ENCODE results near the gene OR2T35.
A peak's percentile ranks its signal among the peaks of the same experiment; 100 is the strongest.

The OR2T35 gene

DNA sequence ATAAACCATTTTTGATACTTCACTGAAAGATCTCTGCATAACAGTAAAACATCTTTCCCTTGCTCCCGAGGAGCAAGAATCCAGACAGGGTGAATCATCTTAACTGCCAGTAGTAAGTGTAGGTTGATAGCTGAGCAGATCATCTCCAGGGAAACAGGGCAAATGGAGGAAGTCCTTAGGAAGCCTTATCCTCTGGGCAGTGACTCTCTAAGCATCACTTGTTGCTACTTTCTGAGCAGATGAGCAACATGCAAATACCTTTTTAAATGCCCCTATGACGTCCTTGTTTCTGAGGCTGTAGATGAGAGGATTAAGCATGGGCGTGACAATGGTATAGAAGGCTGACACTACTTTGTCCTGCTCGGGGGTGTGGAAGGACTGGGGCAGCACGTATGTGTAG is 19.1 kb downstream of the OR2T35 start:
- DNase-seq (ENCODE audit: low read depth) = no peak

DNA sequence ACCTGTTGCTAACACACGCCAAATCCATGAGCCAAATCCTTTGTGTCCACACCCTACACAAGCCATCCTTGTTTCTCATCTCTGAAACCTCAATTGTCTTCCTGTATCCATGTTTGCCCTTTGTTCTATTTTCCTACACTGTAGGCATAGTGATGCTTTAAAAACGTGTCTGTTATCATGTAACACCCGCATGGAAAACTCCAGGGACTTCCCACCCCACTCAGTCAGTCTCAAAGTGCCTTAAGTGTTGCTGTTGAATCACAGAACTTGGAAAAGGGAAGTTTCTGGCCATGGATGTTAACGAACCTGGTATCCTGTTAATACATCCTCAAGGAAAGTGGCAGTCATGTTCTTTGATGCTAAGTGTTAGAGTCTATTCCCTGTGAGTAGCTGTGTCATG is 19.9 kb downstream of the OR2T35 start:
- no peak for DNase-seq (ENCODE audit: low read depth)

DNA sequence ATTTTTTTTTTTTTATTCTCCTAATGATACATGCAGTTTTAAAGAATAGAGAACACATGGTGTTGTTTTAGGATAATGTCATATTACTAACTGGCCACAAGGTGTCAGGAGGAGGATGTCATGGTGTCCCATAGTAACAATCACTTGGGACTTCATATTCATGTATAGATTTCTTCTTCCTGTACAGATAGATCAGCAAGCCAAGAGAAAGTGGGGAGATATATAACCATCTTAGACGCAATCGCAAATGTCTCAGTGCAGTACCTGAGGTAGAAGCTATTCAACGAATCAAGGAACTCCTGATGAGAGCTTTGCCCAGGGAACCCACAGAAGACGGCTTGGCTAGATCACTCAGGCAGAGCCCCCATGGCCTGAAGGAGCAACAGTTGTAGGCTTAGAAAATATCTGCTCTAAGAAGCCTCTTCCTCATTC is 22.5 kb downstream of the OR2T35 start:
- DNase-seq (ENCODE audit: low read depth) = peak; percentile 2

DNA sequence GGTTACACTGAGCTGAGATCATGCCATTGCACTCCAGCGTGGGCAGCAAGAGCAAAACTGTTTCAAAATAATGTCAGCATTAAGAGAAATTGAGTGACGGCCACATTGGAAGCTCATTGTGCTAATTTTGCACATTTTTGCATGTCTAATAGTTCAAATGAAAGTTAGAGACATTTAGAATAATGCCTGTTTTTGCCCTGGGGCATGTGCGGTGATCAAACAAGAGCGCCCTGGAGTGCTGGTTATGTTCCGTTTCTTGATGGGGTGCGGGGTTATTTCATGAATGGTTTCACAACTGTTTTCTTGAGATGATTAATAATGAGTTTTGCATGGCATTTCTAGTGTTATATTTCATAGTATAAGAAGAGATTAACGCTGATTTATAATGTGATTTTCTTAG is 23.3 kb downstream of the OR2T35 start:
- no peak for DNase-seq (ENCODE audit: low read depth)

DNA sequence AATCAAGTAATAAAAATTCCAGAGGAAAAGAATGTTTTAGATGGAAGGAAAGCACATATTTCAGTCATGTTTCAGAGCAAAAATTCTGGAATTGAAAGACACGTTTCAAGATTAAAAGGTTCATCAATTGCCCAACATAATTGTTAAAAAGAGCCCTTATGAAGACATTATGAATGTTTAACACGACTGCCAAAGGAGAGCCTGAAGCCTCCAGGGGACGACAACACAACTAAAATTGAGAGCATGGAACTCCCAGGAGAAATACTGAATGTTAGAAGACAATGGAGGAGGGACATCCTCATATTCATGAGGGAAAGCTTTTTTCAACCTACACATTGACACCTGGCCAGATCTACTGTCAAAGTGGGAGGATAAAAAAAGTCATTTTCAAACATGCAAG is 26.2 kb downstream of the OR2T35 start:
- no peak for DNase-seq (ENCODE audit: low read depth)

DNA sequence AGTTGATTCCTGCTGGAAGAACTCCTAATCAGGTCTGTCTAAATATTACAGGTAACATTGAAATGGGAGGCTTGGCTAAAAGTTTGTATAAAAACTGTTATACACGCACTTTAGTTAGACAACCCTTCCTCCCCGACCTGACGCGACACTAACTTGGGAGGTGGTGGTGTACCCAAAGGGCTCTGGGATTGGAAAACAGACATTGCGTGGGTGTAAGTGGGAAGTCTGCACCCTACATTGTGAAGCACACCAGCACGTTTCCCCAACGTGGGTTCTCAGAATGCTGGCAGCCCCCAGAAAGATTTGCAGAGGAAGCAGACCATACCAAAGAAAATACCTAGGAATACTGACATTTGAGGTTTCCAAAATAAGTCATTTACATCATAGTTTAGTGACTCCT is 27.0 kb downstream of the OR2T35 start:
- no peak for DNase-seq (ENCODE audit: low read depth)

DNA sequence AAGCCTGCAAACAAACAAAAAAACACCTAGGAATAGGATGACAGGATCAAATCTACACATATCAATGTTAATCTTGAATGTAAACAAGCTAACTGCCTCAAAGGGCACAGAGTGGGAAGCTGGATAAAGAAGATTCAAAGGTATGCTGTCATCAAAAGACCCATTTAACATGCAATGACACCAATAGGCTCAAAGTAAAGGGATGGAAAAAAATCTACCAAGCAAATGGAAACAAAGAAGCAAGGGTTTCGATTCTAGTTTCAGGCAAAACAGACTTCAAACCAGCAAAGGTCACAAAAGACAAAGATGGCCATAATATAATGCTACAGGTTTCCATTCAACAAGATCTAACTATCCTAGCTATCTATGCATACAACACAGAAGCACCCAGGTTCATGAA is 31.3 kb downstream of the OR2T35 start:
- no peak for DNase-seq (ENCODE audit: low read depth)

DNA sequence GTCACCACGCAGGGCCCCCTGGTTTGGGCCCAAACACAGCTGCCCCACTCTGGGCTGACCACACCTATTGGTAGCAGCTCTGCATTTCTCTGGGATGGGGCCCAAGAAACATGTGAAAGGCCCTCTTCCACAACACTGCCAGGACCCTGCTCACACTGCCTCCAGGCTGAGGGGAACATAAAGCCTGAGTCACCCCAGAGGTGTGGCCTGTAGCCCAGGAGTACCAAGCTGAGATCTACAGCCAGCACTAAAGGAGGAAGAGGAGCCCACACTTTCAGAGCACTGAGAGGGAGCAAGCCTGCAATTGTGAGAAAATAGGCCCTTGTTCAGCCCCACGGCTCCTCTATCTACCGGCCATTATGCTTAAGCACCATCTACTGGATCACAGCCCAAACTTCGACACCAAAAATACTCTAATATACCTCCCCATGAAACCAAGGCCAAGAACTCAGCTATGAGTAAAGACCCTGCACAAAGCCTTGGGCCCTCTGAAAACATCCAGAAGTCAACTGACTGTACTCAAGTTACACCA is 33.1 kb downstream of the OR2T35 start:
- DNase-seq (ENCODE audit: low read depth) = no peak

DNA sequence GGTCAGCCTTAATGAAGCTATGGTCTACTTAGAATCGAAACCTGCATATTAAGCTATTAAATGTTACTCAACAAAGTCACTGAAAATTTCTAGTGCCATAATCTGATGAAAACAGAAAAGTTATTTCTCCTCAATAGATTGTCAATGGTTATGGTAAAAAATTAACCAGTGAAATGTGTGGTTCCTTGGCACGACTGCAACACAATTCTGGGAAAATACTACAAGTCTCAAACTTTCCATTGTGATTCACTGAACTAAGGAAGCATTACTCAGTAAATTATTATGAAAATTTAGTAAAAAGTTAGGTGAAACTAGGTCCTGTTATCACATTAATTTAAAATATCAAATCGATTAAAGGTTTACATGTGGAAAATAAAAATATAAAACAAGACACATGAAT is 34.8 kb downstream of the OR2T35 start:
- DNase-seq (ENCODE audit: low read depth) = no peak

DNA sequence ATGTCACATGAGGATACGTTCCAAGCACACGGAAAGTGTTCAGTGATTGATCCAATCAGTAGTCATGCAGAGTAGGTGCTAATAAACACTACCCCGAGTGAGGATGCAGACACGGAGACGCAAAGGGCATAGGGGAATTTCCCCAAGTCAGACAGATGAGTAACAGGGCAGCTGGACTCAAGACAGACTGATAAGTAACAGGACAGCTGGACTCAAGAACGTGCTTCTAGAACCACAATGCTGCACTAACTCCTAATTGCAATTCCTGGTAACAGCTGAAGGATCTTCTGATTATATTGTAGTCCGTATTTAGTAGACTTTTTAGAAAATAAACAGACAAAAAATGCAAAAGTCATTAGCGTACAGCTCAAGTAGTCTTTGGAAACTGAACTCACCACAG is 45.7 kb downstream of the OR2T35 start:
- no peak for DNase-seq (ENCODE audit: low read depth)

DNA sequence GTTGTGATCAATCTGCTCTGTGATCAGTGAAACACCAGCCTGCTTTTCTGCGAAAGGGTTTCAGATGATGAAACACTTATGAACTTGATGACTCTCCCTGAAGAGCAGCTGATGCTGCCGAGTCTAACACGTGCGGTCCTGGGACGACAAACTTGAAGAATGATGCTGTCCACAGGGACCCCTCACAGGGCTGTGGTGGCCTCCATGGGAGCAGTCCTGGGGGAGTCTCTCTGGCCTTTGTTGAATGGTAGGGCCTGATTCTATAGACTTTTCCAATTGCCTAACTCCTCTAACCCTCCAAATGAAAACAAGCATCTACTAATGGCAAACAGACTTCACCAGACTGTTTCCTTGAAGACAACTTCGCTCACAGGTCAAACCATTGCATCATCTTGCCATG is 47.5 kb downstream of the OR2T35 start, which contains the start of gene OR2T10:
TSS of gene OR2T10 (minus strand) at position 112 of the 400 bp plus-strand sequence. CDS start 3,932 bp downstream, outside the sequence.
- no peak for DNase-seq (ENCODE audit: low read depth)

DNA sequence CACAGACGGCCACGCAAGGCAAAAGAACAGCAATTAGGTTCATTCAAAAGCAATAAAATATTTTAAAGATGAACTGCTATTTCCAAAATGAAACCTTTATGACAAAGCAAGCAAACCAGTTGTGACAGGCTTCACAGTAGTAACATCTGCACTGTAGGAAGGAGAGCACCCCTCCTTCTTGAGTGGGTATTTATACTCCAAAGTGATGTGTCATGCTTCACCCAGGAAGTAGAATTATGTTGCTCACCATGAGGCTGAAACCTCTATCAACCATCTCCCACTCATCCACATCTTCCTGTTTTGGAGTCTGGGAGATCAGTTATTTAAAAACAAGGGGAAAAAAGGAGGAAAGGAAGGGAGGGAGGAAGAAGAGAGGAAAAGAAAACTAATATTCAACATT is 48.5 kb downstream of the OR2T35 start:
- no peak for DNase-seq (ENCODE audit: low read depth)

DNA sequence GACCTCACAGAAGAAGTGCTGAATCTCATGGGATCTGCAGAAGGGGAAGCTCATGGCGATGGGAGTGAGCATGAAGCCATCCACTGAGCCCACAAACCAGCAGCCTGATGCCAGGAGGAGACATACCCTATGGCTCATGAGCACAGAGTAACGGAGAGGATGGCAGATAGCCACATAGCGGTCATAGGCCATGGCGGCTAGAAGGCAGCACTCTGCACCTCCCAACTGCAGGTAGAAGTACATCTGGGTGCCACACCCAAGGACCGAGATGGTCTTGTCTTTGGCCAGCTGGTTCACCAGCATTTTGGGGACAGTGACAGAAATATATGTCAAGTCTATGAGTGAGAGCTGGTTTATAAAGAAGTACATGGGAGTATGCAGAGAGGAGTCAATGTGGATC is 51.9 kb downstream of the OR2T35 start:
- DNase-seq (ENCODE audit: low read depth) = no peak

DNA sequence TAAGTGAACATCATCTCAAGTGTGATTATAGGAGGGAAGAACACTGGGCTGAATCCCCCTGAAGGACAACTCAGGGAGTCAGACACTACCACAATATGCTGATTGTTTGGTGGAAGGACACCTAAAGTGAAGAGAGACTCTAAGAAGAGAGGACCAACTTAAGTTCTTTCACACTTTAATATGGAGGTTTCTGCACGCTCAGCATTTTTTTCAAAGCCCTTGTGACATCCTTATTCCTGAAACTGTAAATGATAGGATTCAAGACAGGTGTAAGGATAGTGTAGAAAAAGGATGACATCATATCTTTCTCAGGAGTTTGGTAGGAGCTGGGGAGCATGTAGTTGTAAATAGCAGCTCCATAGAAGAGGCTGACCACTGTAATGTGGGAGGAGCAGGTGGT is 52.4 kb downstream of the OR2T35 start:
- no peak for DNase-seq (ENCODE audit: low read depth)

DNA sequence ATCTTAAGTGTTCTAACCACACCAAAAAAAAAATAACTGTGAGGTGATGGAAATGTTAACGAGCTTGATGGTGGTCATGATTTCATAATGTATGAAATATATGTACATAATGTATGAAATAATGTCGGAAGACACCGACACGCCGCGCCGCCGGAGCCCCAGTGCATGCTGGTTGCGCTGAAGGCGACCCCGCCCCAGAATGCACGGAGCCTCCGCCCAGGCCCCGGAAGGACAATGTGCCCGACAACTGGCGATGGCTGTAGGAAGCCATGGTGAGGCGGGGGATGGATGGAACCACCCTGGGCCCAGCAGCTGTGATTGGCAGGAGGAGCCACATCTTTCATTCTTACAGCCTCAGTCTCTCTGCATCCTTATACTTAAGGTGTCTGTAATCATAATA is 55.0 kb downstream of the OR2T35 start:
- no peak for DNase-seq (ENCODE audit: low read depth)

DNA sequence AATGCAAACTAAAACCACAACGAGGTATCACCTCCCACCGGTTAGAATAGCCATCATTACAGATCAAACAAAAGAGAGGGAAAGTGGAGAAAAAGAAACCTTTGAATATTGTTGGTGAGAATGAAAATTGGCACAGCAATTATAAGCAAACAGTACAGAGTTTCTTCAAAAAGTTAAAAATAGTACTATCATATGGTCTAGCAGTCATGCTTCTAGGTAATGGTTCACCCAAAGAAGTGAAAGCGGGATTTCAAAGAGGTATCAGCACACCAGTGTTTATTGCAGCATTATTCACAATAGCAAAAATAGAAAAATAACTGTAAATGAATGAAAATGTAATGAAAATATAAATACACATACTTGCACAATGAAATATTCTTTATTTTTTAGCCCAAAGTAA is 55.7 kb downstream of the OR2T35 start:
- DNase-seq (ENCODE audit: low read depth) = no peak
